ENCODE measurements around the gene DDX3X. TPM values are rescaled to one million over a fixed set of nuclear protein-coding genes. Genes with fewer than 3 reads are reported as not detected.

Gene DDX3X
- total RNA-seq, 4 donors from 2014 or later, result 208 to 295 (median 278) TPM

DNA sequence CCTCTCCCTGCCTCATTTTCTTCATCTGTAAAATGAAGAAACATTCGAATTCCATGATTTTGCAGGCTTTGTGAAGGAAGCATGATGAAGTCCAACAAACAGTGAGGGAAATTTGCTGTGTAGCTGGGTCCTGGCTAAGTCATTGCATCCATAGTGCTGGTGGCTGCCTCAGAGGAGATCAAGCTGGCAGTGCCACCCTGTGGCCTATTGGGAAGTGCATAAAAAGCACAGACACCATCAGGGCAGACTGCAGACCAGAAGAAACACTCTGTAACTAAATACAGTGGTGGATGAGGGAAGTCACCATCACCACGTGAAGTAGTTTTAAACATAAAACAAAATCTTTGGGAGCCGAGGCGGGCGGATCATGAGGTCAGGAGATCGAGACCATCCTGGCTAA, 40.7 kb upstream of the DDX3X start:
- no peak for TF ChIP-seq POLR2A (IDR thresholded peaks at IDR 0.05)
- TF ChIP-seq, protein P1, sequence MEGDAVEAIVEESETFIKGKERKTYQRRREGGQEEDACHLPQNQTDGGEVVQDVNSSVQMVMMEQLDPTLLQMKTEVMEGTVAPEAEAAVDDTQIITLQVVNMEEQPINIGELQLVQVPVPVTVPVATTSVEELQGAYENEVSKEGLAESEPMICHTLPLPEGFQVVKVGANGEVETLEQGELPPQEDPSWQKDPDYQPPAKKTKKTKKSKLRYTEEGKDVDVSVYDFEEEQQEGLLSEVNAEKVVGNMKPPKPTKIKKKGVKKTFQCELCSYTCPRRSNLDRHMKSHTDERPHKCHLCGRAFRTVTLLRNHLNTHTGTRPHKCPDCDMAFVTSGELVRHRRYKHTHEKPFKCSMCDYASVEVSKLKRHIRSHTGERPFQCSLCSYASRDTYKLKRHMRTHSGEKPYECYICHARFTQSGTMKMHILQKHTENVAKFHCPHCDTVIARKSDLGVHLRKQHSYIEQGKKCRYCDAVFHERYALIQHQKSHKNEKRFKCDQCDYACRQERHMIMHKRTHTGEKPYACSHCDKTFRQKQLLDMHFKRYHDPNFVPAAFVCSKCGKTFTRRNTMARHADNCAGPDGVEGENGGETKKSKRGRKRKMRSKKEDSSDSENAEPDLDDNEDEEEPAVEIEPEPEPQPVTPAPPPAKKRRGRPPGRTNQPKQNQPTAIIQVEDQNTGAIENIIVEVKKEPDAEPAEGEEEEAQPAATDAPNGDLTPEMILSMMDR (IDR thresholded peaks at IDR 0.05), result peak in 1 of 6 experiments; percentile 9
- peak in 1 of 2 donors; percentile 9 for DNase-seq
- WGBS, 2 donors, result 85 to 86% methylated on average over 6 of the region's 6 CpGs
- intact Hi-C loops (cut with DNase I), result no loop called here
- H3K4me3 ChIP-seq (replicated peaks in 1 of 3), result no peak overlapping the region
- no peak overlapping the region for H3K27ac ChIP-seq
- H3K27me3 ChIP-seq, result no peaks in the 10 kb centered on the region
- H3K9me3 ChIP-seq, result no peaks in the 10 kb centered on the region
- H3K4me1 ChIP-seq, result no peaks in the 10 kb centered on the region
- H3K36me3 ChIP-seq, result no peaks in the 10 kb centered on the region

DNA sequence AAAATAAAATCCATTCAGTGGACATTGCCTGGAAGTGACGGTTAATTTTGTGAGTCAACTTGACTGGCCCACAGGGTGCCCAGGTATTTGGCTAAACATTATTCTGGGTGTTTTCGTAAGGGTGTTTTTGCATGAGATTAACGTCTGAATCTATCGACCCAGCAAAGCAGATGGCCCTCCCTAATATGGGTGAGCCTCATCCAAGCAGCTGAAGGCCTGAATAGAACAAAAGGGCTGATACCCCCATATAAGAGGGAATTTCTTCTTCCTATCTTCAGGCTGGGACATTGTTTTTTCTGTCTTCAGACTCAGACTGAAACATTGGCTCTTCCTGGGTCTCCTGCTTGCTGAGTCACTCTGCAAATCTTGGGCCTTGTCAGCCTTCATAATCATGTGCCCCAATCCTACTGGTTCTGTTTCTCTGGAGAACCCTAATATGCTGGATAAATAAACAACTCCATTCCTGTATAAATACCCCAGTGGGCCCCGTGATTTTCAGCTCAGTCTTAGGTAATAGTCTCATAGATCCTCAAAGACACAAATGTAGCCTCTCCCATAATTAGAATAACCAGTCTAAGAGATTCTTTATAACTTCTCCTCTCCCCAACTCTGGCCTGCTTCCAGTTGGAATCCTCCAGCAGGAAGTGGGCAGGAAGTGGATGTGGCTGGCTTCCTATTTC, 33.1 kb upstream of the DDX3X start:
- no peak for TF ChIP-seq POLR2A (IDR thresholded peaks at IDR 0.05)
- TF ChIP-seq, protein P1 (IDR thresholded peaks at IDR 0.05), result no peak
- H3K9me3 ChIP-seq, result no peaks in the 10 kb centered on the region
- DNase-seq, result peak in 1 of 2 donors; percentile 4
- H3K27ac ChIP-seq, result no peak overlapping the region
- H3K36me3 ChIP-seq, result no peaks in the 10 kb centered on the region
- H3K4me3 ChIP-seq (replicated peaks in 1 of 3), result no peak overlapping the region
- H3K27me3 ChIP-seq, result no peaks in the 10 kb centered on the region
- WGBS, 2 donors, result 83 to 86% methylated on average over 5 of the region's 5 CpGs
- peaks cover 0 to 14% of the 10 kb centered on the region in 2 donors for H3K4me1 ChIP-seq
- intact Hi-C loops (cut with DNase I), result no loop called here

DNA sequence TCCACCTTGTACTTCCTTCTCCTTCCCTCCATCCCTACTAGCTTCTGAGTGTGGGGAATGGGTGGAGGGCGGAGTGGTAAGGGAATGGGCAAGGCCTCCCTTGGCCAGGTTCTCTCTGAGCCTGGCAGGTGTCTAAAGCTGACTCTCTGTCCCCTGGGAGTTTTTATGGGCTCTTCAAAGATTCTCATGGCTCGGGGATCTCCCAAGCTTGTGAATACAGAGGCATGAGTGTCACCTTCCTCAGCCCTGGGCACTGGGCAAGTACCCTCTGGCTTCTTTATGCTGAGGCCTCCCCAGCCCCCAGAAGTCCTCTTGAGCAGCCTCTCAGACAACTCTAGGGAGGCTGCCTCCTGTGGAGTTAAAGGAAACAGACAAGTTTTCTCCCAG, 32.5 kb upstream of the DDX3X start:
- Histone ChIP-seq H3K4me1 (peaks cover 0 to 14% of the 10 kb centered on the region in 2 donors), H3K36me3 (no peaks in the 10 kb centered on the region), H3K27ac (no peak overlapping the region), H3K4me3 (replicated peaks in 1 of 3) (no peak overlapping the region), H3K27me3 (no peaks in the 10 kb centered on the region), H3K9me3 (no peaks in the 10 kb centered on the region)
- intact Hi-C loops (cut with DNase I), result no loop called here
- WGBS, 2 donors, result 88 to 100% methylated on average over 1 of the region's 2 CpGs
- no peak for DNase-seq
- TF ChIP-seq, protein P1 (IDR thresholded peaks at IDR 0.05), result no peak
- no peak for TF ChIP-seq POLR2A (IDR thresholded peaks at IDR 0.05)

DNA sequence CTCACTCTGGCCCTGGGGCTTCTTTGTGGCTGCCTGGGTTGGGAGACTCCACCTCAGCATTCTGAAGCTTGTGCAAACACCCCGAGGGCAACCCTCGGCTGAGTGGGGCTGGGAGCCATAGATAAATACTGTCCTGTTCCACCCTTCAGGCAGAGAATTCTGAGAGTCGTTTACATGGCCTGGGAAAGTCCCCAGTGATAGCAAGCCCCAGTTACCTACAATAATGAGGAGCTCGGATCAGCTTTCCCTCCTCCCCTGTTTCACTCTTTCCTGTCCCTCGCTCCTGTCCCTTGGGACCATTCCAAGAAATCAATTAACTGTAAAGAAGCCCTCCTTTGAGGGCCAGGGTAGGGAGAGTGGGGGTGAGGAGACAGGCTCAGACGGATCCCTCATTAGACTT, 31.6 kb upstream of the DDX3X start:
- H3K36me3 ChIP-seq, result no peaks in the 10 kb centered on the region
- intact Hi-C loops (cut with DNase I), result no loop called here
- no peaks in the 10 kb centered on the region for H3K27me3 ChIP-seq
- H3K27ac ChIP-seq, result no peak overlapping the region
- no peak overlapping the region for H3K4me3 ChIP-seq (replicated peaks in 1 of 3)
- no peaks in the 10 kb centered on the region for H3K9me3 ChIP-seq
- DNase-seq, result peak in 1 of 2 donors; percentile 7
- no peak for TF ChIP-seq POLR2A (IDR thresholded peaks at IDR 0.05)
- TF ChIP-seq, protein P1 (IDR thresholded peaks at IDR 0.05), result no peak
- WGBS, 2 donors, result 38 to 48% methylated on average over 1 to 6 of the region's 6 CpGs
- peaks cover 0 to 14% of the 10 kb centered on the region in 2 donors for H3K4me1 ChIP-seq

DNA sequence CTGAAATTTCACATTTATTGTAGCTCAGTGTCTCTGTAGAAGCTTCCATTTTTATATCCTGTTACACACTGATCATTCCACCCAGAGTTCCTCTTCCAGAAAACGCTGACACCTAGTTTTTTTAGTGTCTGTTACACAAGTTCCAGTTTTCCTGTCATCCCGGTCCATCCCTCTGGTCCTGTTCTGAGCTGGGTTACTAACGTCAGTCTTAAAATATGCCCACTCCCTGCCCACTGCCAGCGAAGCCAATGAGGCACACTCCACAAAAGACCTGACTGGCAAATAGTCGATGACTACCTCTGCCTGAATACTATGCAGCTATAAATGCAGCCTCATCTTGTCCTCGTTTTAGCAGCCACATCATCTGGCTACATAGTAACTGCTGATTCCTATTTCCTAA, 30.9 kb upstream of the DDX3X start:
- H3K4me1 ChIP-seq, result peaks cover 0 to 14% of the 10 kb centered on the region in 2 donors
- H3K4me3 ChIP-seq (replicated peaks in 1 of 3), result no peak overlapping the region
- intact Hi-C loops (cut with DNase I), result no loop called here
- TF ChIP-seq POLR2A (IDR thresholded peaks at IDR 0.05), result no peak
- TF ChIP-seq, protein P1 (IDR thresholded peaks at IDR 0.05), result no peak
- H3K27ac ChIP-seq, result no peak overlapping the region
- no peaks in the 10 kb centered on the region for H3K9me3 ChIP-seq
- no peaks in the 10 kb centered on the region for H3K27me3 ChIP-seq
- no peak for DNase-seq
- 70 to 76% methylated on average over 6 of the region's 6 CpGs for WGBS, 2 donors
- no peaks in the 10 kb centered on the region for H3K36me3 ChIP-seq
